Measurements from ENCODE around the gene NOTO. TPM values are rescaled to one million over a fixed set of nuclear protein-coding genes. Genes with fewer than 3 reads are reported as not detected.

Gene NOTO
- total RNA-seq, 1 experiment from 2014 or later = 0.41 TPM

- Histone ChIP-seq H3K4me1 (ENCODE audit: insufficient read depth, low read length, poor library complexity, severe bottlenecking) (no peaks in the 10 kb centered on the region), H3K4me3 (ENCODE audit: low read depth, low read length, poor library complexity, severe bottlenecking) (no peak overlapping the region), H3K9me3 (ENCODE audit: low read depth, low read length, poor library complexity, severe bottlenecking) (no peaks in the 10 kb centered on the region), H3K27me3 (replicated peaks; ENCODE audit: insufficient read depth, low read depth, low read length, poor library complexity) (no peaks in the 10 kb centered on the region), H3K27ac (ENCODE audit: low read depth, low read length, poor library complexity, severe bottlenecking) (no peak overlapping the region), H3K36me3 (ENCODE audit: insufficient read depth, low read length, poor library complexity, severe bottlenecking) (peaks cover 96% of the 10 kb centered on the region)
- no peak for DNase-seq (ENCODE audit: low spot score)
- POLR2A ChIA-PET (ENCODE audit: low non-redundant PET) = no interaction called here
- CTCF ChIA-PET = interaction anchor here (0.6 to 1.0 kb wide), 2 partner anchors 32 to 46 kb away, joined by 3 read pairs; no protein-coding TSS in a partner anchor
- BruUV-seq (replicated peaks) = no TSS peak
- intact Hi-C loops (cut with micrococcal nuclease; ENCODE audit: unreplicated experiment) = no loop called here
- no peak for TF ChIP-seq CTCF (conservative IDR thresholded peaks at IDR 0.05; ENCODE audit: low read depth, low read length)
These were observed 42.2 kb downstream of the NOTO start for GRCh38 chr2:73244580-73244979.

- H3K4me3 ChIP-seq (ENCODE audit: low read depth, low read length, poor library complexity, severe bottlenecking) = no peak overlapping the region
- TF ChIP-seq EZH2 (IDR thresholded peaks at IDR 0.05; ENCODE audit: borderline replicate concordance, low read depth, low read length, poor library complexity, severe bottlenecking) = no peak
- TF ChIP-seq CTCF (conservative IDR thresholded peaks at IDR 0.05; ENCODE audit: low read depth, low read length) = no peak
- no peaks in the 10 kb centered on the region for H3K27me3 ChIP-seq (replicated peaks; ENCODE audit: insufficient read depth, low read depth, low read length, poor library complexity)
- no peaks in the 10 kb centered on the region for H3K9me3 ChIP-seq (ENCODE audit: low read depth, low read length, poor library complexity, severe bottlenecking)
- no TSS peak for BruUV-seq (replicated peaks)
- ChIA-PET CTCF (no interaction called here), POLR2A (ENCODE audit: low non-redundant PET) (no interaction called here)
- no peaks in the 10 kb centered on the region for H3K4me1 ChIP-seq (ENCODE audit: insufficient read depth, low read length, poor library complexity, severe bottlenecking)
- H3K36me3 ChIP-seq (ENCODE audit: insufficient read depth, low read length, poor library complexity, severe bottlenecking) = peaks cover 94% of the 10 kb centered on the region
- no peak for DNase-seq (ENCODE audit: low spot score)
- no peak overlapping the region for H3K27ac ChIP-seq (ENCODE audit: low read depth, low read length, poor library complexity, severe bottlenecking)
- intact Hi-C loops (cut with micrococcal nuclease; ENCODE audit: unreplicated experiment) = no loop called here
These were observed 44.5 kb downstream of the NOTO start for GRCh38 chr2:73246850-73247249.

- H3K9me3 ChIP-seq (ENCODE audit: low read depth, low read length, poor library complexity, severe bottlenecking) = no peaks in the 10 kb centered on the region
- no peak for TF ChIP-seq EZH2 (IDR thresholded peaks at IDR 0.05; ENCODE audit: borderline replicate concordance, low read depth, low read length, poor library complexity, severe bottlenecking)
- no peak for TF ChIP-seq CTCF (conservative IDR thresholded peaks at IDR 0.05; ENCODE audit: low read depth, low read length)
- H3K36me3 ChIP-seq (ENCODE audit: insufficient read depth, low read length, poor library complexity, severe bottlenecking) = peaks cover 92% of the 10 kb centered on the region
- no peaks in the 10 kb centered on the region for H3K4me1 ChIP-seq (ENCODE audit: insufficient read depth, low read length, poor library complexity, severe bottlenecking)
- H3K27me3 ChIP-seq (replicated peaks; ENCODE audit: insufficient read depth, low read depth, low read length, poor library complexity) = no peaks in the 10 kb centered on the region
- H3K27ac ChIP-seq (ENCODE audit: low read depth, low read length, poor library complexity, severe bottlenecking) = no peak overlapping the region
- ChIA-PET CTCF (no interaction called here), POLR2A (ENCODE audit: low non-redundant PET) (no interaction called here)
- no peak for DNase-seq (ENCODE audit: low spot score)
- H3K4me3 ChIP-seq (ENCODE audit: low read depth, low read length, poor library complexity, severe bottlenecking) = no peak overlapping the region
- no TSS peak for BruUV-seq (replicated peaks)
- intact Hi-C loops (cut with micrococcal nuclease; ENCODE audit: unreplicated experiment) = no loop called here
These were observed 47.3 kb downstream of the NOTO start for GRCh38 chr2:73249636-73250035.
